Natural killer cell (primary cell): ENCODE data around the gene CYLD. TPM values are rescaled to one million over a fixed set of nuclear protein-coding genes. Genes with fewer than 3 reads are reported as not detected.
A peak's percentile ranks its signal among the peaks of the same experiment; 100 is the strongest.

Experiments used
- ATAC-seq, 3 donors: fragments of 150-1000 bp in 2 of 3; fragments of 200-7000 bp in 1 of 3; cut with Tn5 transposase; 1 replicate in 1 of 3; 2 replicates in 2 of 3; pipeline ENCODE4 v1.10.0; 2021; ENCODE audit warnings: mild to moderate bottlenecking in 2 of 3, moderate library complexity in 2 of 3
- DNase-seq, 2 donors: peaks; one replicate each; pipeline versions ENCODE4 v3.0.0 to v3.0.0-alpha.2; 2013 to 2021; ENCODE audit warnings: mixed read lengths in 1 of 2
- H3K27ac ChIP-seq: one replicate; pipeline ENCODE4 v1.5.1; 2013; ENCODE audit warnings: mild to moderate bottlenecking, low read length
- H3K27me3 ChIP-seq: one replicate; pipeline ENCODE4 v1.6.1; 2013; ENCODE audit warnings: low read length; ENCODE audit not compliant: control insufficient read depth, insufficient read depth
- H3K36me3 ChIP-seq: one replicate; pipeline ENCODE4 v1.6.1; 2013; ENCODE audit warnings: low read length; ENCODE audit not compliant: control insufficient read depth, insufficient read depth
- H3K4me1 ChIP-seq: one replicate; pipeline ENCODE4 v1.6.1; 2013; ENCODE audit warnings: low read length; ENCODE audit not compliant: control insufficient read depth, insufficient read depth
- H3K4me3 ChIP-seq: one replicate; pipeline ENCODE4 v1.5.1; 2013; ENCODE audit warnings: low read length
- H3K9me3 ChIP-seq: one replicate; pipeline ENCODE4 v1.6.1; 2013; ENCODE audit warnings: low read length; ENCODE audit not compliant: control insufficient read depth, insufficient read depth
- H3K27ac Mint-ChIP-seq, 2 donors: one replicate each; pipeline ENCODE4 v1.8.0; 2022; ENCODE audit warnings: mild to moderate bottlenecking in 2 of 2, mixed read lengths in 2 of 2, moderate library complexity in 1 of 2
- H3K27me3 Mint-ChIP-seq, 2 donors: one replicate each; pipeline ENCODE4 v1.8.0; 2022; ENCODE audit warnings: low read depth in 2 of 2, mixed read lengths in 2 of 2
- H3K36me3 Mint-ChIP-seq: one replicate; pipeline ENCODE4 v1.8.0; 2022; ENCODE audit warnings: mixed read lengths
- H3K4me1 Mint-ChIP-seq, 2 donors: one replicate each; pipeline ENCODE4 v1.8.0; 2022; ENCODE audit warnings: mixed read lengths in 2 of 2
- H3K4me3 Mint-ChIP-seq: one replicate; pipeline ENCODE4 v1.8.0; 2022; ENCODE audit warnings: mild to moderate bottlenecking, moderate library complexity, mixed read lengths
- H3K9me3 Mint-ChIP-seq, 2 donors: one replicate each; pipeline ENCODE4 v1.8.0; 2022; ENCODE audit warnings: mixed read lengths in 2 of 2
- CTCF ChIP-seq: fragments of 200-600 bp; IDR thresholded peaks from one replicate; pipeline ENCODE4 v1.8.0; 2022; ENCODE audit warnings: antibody characterized with exemption
- WGBS: methylation state at CpG from one replicate; pipeline ENCODE4 v1.1.7; 2013; ENCODE audit warnings: missing lambda C conversion rate; ENCODE audit not compliant: insufficient coverage; 5-methylcytosine and 5-hydroxymethylcytosine counted together
- intact Hi-C: fragments of 100-400 bp; cut with micrococcal nuclease; formaldehyde crosslinking; loops from one replicate; pipeline ENCODE4 v1.14.2; 2022
- total RNA-seq, 4 donors: library from RNA; stranded (reverse); fragments of 120-200 nt in 1 of 4; gene quantifications; one replicate each; pipeline versions ENCODE4 v1.2.3 to v1.2.4, GENCODE V29; 2013 to 2022

Gene CYLD
- total RNA-seq, 3 donors from 2014 or later (not counting 1 experiment from before 2014, with no cell fraction given) = 227 to 246 (median 236) TPM

- H3K9me3 Mint-ChIP-seq = no peaks in the 10 kb centered on the region
- intact Hi-C loops = loop anchor here (10.0 kb wide), 3 partner anchors 60 to 1400 kb away; partner anchors contain the start of genes CYLD and NKD1
- no peaks in the 10 kb centered on the region for H3K27me3 Mint-ChIP-seq
- WGBS = 95% methylated on average over 8 of the region's 10 CpGs
- Histone ChIP-seq H3K4me1 (peaks cover 11% of the 10 kb centered on the region), H3K4me3 (no peak overlapping the region), H3K9me3 (no peaks in the 10 kb centered on the region), H3K27ac (no peak overlapping the region), H3K36me3 (peaks cover 11% of the 10 kb centered on the region), H3K27me3 (no peaks in the 10 kb centered on the region)
- H3K4me1 Mint-ChIP-seq = peaks cover 12 to 13% of the 10 kb centered on the region in 2 donors
- no peak overlapping the region for H3K27ac Mint-ChIP-seq
- ATAC-seq (no peak), DNase-seq (no peak)
- H3K36me3 Mint-ChIP-seq = no peaks in the 10 kb centered on the region
- H3K4me3 Mint-ChIP-seq = no peak overlapping the region
- no peak for TF ChIP-seq CTCF
Observed at GRCh38 chr16:50804290-50804907, 62.5 kb downstream of the CYLD start.

GRCh38 chr16:50806099-50807062 is 64.5 kb downstream of the CYLD start:
- WGBS = 19% methylated on average over 24 of the region's 26 CpGs
- Mint-ChIP-seq H3K36me3 (no peaks in the 10 kb centered on the region), H3K4me1 (peaks cover 12 to 13% of the 10 kb centered on the region in 2 donors), H3K27me3 (no peaks in the 10 kb centered on the region), H3K9me3 (no peaks in the 10 kb centered on the region), H3K4me3 (peak overlapping the region; percentile 74), H3K27ac (peak overlapping the region; percentile 78 to 88)
- H3K4me3 ChIP-seq = peak overlapping the region; percentile 11
- ATAC-seq = peak; percentile 94 to 97 (median 97)
- DNase-seq = peak; percentile 80 to 95
- TF ChIP-seq CTCF = peak; percentile 99
- intact Hi-C loops = loop anchor here (1.0 to 10.0 kb wide), 8 partner anchors 62 to 1402 kb away; partner anchors contain the start of genes CNEP1R1, CYLD, NKD1 and ZNF423
- no peaks in the 10 kb centered on the region for H3K36me3 ChIP-seq
- H3K4me1 ChIP-seq = peaks cover 11% of the 10 kb centered on the region
- H3K27me3 ChIP-seq = no peaks in the 10 kb centered on the region
- H3K9me3 ChIP-seq = no peaks in the 10 kb centered on the region
- peak overlapping the region; percentile 40 for H3K27ac ChIP-seq

GRCh38 chr16:50808929-50809538 is 67.1 kb downstream of the CYLD start:
- Histone ChIP-seq H3K4me1 (peaks cover 11% of the 10 kb centered on the region), H3K4me3 (no peak overlapping the region), H3K27ac (no peak overlapping the region), H3K27me3 (no peaks in the 10 kb centered on the region), H3K36me3 (no peaks in the 10 kb centered on the region), H3K9me3 (no peaks in the 10 kb centered on the region)
- Mint-ChIP-seq H3K27me3 (no peaks in the 10 kb centered on the region), H3K4me1 (peaks cover 12 to 13% of the 10 kb centered on the region in 2 donors), H3K36me3 (no peaks in the 10 kb centered on the region), H3K4me3 (no peak overlapping the region), H3K9me3 (no peaks in the 10 kb centered on the region), H3K27ac (no peak overlapping the region)
- WGBS = 51% methylated on average over 9 of the region's 9 CpGs
- intact Hi-C loops = loop anchor here (5.0 to 10.0 kb wide), 4 partner anchors 64 to 1404 kb away; partner anchors contain the start of genes CYLD, NKD1 and ZNF423
- no peak for TF ChIP-seq CTCF
- ATAC-seq = no peak
- no peak for DNase-seq
